Lower leg skin (tissue), 4 donors: Measurements from ENCODE around the gene DCX. TPM values are rescaled to one million over a fixed set of nuclear protein-coding genes. Genes with fewer than 3 reads are reported as not detected.

Experiments
- DNase-seq, 2 donors: peaks; one replicate each; pipeline ENCODE4 v3.0.0-alpha.2; 2019; ENCODE audit warnings: low spot score in 2 of 2
- H3K4me3 ChIP-seq: fragments of 200-600 bp; sonication (generic); 2 replicates; pipeline ENCODE4 v1.5.1; 2017; ENCODE audit warnings: mild to moderate bottlenecking, low read depth; ENCODE audit not compliant: poor library complexity, severe bottlenecking
- CTCF ChIP-seq, 3 donors: fragments of 450-650 bp; IDR thresholded peaks; one replicate each; pipeline ENCODE4 v1.5.1; 2016; ENCODE audit warnings: antibody characterized with exemption in 3 of 3, mild to moderate bottlenecking in 3 of 3, moderate library complexity in 2 of 3
- POLR2A ChIP-seq, 2 donors: fragments of 450-650 bp; IDR thresholded peaks; one replicate each; pipeline ENCODE4 v1.6.1; 2016 to 2017; ENCODE audit warnings: antibody characterized with exemption in 2 of 2, mild to moderate bottlenecking in 1 of 2, moderate library complexity in 1 of 2
- WGBS, 2 donors: methylation state at CpG; one replicate each; pipeline ENCODE4 v1.1.5; 2018; 5-methylcytosine and 5-hydroxymethylcytosine counted together
- intact Hi-C: fragments of 100-400 bp; cut with DNase I; formaldehyde crosslinking; loops from one replicate; pipeline ENCODE4 v1.15.0; 2023; ENCODE audit warnings: low total_unique reads
- total RNA-seq, 4 donors: library from RNA; depleted of rRNA; stranded (reverse); fragments of >200 nt; gene quantifications; one replicate each; pipeline ENCODE4 v1.1.0, GENCODE V29; 2016

Gene DCX
- total RNA-seq, 4 donors from 2014 or later = 0.10 TPM; not detected in 3

DNA sequence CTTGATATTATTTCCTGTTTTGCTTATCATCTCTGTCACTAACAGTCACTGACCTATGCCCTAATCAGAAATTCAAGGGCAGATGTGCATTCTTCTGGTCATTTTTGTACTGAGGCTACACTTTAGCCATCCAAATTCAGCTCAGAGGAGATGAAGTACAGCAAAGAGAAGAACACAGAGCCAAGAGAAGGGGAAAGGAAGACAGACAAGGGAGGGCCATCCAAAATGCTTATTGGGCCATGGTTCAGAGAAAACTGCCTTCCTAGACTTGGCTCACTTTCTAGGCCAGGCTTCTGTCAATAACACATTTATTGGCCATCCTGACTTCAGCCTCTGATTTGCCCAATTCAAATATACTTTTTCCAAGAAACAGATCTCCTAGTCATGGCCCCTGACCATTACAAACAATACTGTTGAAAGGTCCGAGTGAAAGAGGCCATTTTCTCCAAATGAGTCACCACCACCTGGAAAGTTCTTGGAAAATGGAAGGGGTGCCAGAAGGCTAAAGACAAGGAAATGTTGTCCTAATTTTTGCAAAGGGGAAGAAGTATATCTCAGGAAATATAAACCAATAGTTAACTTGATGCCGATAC lies 56.4 kb downstream of the DCX start:
- no peak for DNase-seq
- intact Hi-C loops = no loop called here
- no peak for TF ChIP-seq POLR2A (IDR thresholded peaks at IDR 0.05)
- TF ChIP-seq CTCF (IDR thresholded peaks at IDR 0.05) = no peak
- H3K4me3 ChIP-seq = no peak overlapping the region
- WGBS, 2 donors = 58 to 74% methylated on average over 2 of the region's 2 CpGs

GRCh38 chrX:111354496-111354895 lies 57.5 kb downstream of the DCX start:
- TF ChIP-seq CTCF (IDR thresholded peaks at IDR 0.05) = no peak
- H3K4me3 ChIP-seq = no peak overlapping the region
- 45 to 46% methylated on average over 1 of the region's 1 CpG for WGBS, 2 donors
- no peak for DNase-seq
- intact Hi-C loops = no loop called here

DNA sequence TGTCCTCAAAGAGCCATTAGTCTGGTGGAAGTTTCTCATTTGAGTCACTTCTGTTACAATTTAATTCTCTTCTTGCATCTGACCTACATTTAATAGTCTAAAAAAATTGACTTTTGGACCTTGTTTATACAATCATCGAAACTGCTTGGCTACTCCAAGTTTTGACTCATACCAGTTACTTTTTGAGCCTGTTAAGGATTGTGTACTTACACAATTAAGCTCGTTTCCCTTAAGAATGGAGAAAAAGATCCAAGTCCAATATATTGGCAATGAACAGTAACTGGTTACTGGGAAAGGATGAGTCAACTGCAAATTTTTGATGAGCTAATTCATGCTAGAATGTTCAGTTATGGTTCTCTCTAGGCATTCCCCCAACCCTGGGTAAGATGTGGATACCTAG lies 58.2 kb downstream of the DCX start:
- DNase-seq = no peak
- no peak overlapping the region for H3K4me3 ChIP-seq
- intact Hi-C loops = no loop called here
- WGBS, 2 donors = 12 to 30% methylated on average over 2 of the region's 2 CpGs
- TF ChIP-seq POLR2A (IDR thresholded peaks at IDR 0.05) (no peak), CTCF (IDR thresholded peaks at IDR 0.05) (no peak)

GRCh38 chrX:111352424-111352823 lies 59.6 kb downstream of the DCX start:
- DNase-seq = peak in 1 of 2 donors; percentile 10
- intact Hi-C loops = no loop called here
- WGBS, 2 donors = 46 to 64% methylated on average over 1 of the region's 1 CpG
- no peak overlapping the region for H3K4me3 ChIP-seq
- TF ChIP-seq POLR2A (IDR thresholded peaks at IDR 0.05) = no peak

DNA sequence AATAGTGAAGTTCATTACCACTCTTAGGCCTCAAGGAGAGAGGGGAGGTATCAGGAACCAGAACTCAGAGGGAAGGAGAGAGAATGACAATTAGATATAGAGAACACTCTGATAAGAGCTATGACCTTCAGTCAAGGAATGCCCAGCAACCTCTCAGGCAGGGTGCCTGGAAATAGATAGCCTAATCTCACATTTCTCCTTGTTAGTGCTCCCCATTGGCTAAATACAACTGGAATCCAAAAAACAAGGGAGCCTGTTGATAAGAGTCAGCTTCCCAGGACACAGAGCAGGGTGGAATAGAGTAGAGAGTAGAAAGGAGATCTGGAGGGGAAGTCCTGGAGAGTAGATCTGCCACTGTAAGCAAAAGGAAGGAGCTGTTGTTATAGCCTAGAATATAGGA lies 62.1 kb downstream of the DCX start:
- TF ChIP-seq POLR2A (IDR thresholded peaks at IDR 0.05) (no peak), CTCF (IDR thresholded peaks at IDR 0.05) (no peak)
- intact Hi-C loops = no loop called here
- no peak for DNase-seq
- H3K4me3 ChIP-seq = no peak overlapping the region

DNA sequence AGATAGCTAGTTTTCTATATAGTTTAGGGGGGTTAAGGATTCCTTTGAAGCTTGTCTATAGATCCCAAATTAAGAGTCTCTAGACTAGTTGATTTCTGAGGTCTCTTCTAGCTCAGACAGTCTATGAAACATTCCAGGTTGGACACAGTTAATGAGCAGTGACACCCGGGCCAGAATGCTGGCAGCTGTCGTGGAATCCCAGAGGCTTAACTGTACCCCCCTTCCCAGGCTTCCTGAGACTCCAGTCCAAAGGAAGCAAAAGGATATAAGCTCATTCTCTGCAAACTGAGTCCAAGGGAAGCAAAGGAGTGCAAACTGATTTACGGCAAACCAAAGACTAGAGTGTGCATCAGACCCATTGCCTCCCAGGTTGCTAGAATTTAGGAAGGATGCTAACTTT lies 62.9 kb downstream of the DCX start:
- intact Hi-C loops = no loop called here
- TF ChIP-seq CTCF (IDR thresholded peaks at IDR 0.05) = no peak
- TF ChIP-seq POLR2A (IDR thresholded peaks at IDR 0.05) = no peak
- 47 to 57% methylated on average over 3 of the region's 3 CpGs for WGBS, 2 donors
- DNase-seq = no peak
- H3K4me3 ChIP-seq = no peak overlapping the region
